HCT116 (cell line): Measurements from ENCODE around the gene UQCRC1.

Experiments
- CTCF ChIP-seq, 3 experiments: fragments of 200-600 bp in 1 of 3; sonication (generic) in 1 of 3; IDR thresholded peaks in 2 of 3; conservative IDR thresholded peaks in 1 of 3; 2 replicates each; pipeline ENCODE4 v1.5.1; 2012 to 2017; ENCODE audit warnings: low read depth in 2 of 3, low read length in 2 of 3, antibody characterized with exemption in 1 of 3, borderline replicate concordance in 1 of 3, control low read depth in 1 of 3, mild to moderate bottlenecking in 1 of 3, mixed read lengths in 1 of 3, mixed run types in 1 of 3, moderate library complexity in 1 of 3; ENCODE audit not compliant: insufficient read depth in 1 of 3
- EZH2phosphoT487 ChIP-seq: fragments of 200-600 bp; IDR thresholded peaks from 2 replicates; pipeline ENCODE4 v1.6.1; 2018; ENCODE audit warnings: antibody characterized with exemption, borderline replicate concordance
- REST ChIP-seq: IDR thresholded peaks from 2 replicates; pipeline ENCODE4 v1.6.1; 2012; ENCODE audit warnings: low read depth
- TCF7L2 ChIP-seq: IDR thresholded peaks from 2 replicates; pipeline ENCODE4 v1.7.0; 2011; ENCODE audit warnings: borderline replicate concordance, inconsistent platforms; ENCODE audit not compliant: insufficient read depth, insufficient read length; ENCODE audit errors: extremely low read depth

- no peak for TF ChIP-seq TCF7L2
- no peak for TF ChIP-seq CTCF (IDR thresholded peaks at IDR 0.05 in 2 of 3, conservative IDR thresholded peaks at IDR 0.05 in 1 of 3; ENCODE audit: borderline replicate concordance in 1 of 3, insufficient read depth in 1 of 3, low read depth in 2 of 3, low read length in 2 of 3)
- TF ChIP-seq EZH2phosphoT487: no peak
- no peak for TF ChIP-seq REST
Measured at GRCh38 chr3:48598323-48599076, 10.9 kb downstream of the UQCRC1 start.
